ENCODE measurements around the gene OR1N2.
"Not testable (repeated sequence)": the region's sequence is repeated elsewhere in the genome, so short reads cannot be mapped to it uniquely, and the experiment has no call there.

The OR1N2 gene

DNA sequence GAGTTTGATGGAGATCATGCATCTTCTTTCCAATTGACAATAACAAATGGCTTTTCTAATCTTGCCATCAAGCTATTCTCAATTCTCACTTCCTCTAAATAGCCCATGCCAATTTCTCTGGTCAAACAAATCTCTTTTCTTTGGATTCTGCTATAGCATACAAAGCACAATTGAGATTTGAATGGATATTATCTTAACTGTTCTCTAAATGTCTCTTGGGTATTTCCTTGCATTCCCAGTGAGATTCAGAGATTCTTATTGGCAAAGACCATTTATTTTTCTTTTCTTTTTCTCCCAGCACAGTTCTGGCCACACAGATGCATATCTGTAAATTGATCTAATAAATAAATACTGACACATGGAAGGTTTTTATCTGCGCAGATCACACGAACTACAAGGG lies at the start of gene OR1N2:
TSS of gene OR1N2 (plus strand) at position 301 of the 400 bp plus-strand sequence. CDS start 100 bp downstream, outside the sequence.
- no peak for DNase-seq (ENCODE audit: low read depth)

- no peak for DNase-seq (ENCODE audit: low read depth)
Observed at GRCh38 chr9:122506964-122507363, 45.9 kb upstream of the OR1N2 start.

GRCh38 chr9:122510502-122510901 lies 42.4 kb upstream of the OR1N2 start, which contains the start of gene OR1J2:
Gene OR1J2 (plus strand): TSS chr9:122510802. CDS start chr9:122510802, 0 bp downstream.
- DNase-seq (ENCODE audit: low read depth), result no peak

DNA sequence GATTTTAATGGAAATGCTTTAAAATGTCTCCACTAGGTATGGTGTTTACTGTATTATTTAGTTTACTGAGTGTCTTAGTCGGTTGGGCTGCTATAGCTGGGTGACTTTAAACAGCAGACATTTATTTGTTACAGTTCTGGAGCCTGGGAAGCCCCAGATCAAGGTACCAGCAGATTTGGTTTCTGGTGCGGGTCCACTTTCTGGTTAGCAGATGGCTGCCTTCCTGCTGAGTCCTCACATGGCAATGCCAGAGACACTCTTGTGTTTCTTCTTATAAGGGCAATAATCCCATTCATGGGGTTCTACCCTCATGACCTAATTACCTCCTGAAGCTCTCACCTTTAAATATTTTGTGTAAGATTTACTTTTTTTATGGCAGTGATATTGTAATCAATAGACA lies 34.7 kb upstream of the OR1N2 start:
- no peak for DNase-seq (ENCODE audit: low read depth)

DNA sequence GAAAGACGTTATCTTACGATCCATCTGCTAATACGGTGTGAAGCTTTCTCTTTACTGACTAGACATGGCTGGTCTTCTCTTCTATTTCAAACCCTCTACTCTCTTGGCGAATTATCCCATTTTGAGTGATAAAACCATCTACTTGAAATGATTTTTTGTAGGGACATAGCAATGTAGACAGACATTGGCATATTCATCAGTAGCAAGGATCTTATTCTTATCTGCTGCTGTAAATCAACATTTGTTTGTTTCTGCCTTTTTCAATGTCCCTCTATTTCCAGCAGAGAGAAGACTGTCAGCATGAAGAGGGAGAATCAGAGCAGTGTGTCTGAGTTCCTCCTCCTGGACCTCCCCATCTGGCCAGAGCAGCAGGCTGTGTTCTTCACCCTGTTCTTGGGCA lies 34.1 kb upstream of the OR1N2 start, which contains the start of gene OR1J4:
TSS of gene OR1J4 (plus strand) at position 301 of the 400 bp plus-strand sequence. CDS start at position 301, 0 bp downstream.
- DNase-seq (ENCODE audit: low read depth), result no peak

DNA sequence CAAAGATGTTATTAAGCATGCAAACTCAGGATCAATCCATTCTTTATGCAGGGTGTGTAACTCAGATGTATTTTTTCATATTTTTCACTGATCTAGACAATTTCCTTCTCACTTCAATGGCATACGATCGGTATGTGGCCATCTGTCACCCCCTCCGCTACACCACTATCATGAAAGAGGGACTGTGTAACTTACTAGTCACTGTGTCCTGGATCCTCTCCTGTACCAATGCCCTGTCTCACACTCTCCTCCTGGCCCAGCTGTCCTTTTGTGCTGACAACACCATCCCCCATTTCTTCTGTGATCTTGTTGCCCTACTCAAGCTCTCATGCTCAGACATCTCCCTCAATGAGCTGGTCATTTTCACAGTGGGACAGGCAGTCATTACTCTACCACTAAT lies 33.5 kb upstream of the OR1N2 start:
- DNase-seq (ENCODE audit: low read depth), result no peak

DNA sequence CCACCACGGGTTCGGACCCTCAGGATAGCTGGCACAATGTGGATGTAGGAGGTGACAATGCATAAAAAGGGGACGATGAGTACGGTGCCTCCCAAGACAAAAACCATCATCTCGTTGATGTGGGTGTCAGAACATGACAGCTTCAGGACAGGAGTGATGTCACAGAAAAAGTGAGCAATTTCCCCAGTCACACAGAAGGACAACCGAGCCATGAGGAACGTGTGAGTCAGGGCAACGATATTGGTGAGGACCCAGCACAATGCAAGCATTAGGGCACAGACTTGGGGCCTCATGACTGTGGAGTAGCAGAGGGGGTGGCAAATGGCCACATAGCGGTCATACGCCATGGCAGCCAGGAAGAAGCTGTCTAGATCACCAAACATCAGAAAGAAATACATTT lies 26.3 kb upstream of the OR1N2 start:
- DNase-seq (ENCODE audit: low read depth), result no peak

DNA sequence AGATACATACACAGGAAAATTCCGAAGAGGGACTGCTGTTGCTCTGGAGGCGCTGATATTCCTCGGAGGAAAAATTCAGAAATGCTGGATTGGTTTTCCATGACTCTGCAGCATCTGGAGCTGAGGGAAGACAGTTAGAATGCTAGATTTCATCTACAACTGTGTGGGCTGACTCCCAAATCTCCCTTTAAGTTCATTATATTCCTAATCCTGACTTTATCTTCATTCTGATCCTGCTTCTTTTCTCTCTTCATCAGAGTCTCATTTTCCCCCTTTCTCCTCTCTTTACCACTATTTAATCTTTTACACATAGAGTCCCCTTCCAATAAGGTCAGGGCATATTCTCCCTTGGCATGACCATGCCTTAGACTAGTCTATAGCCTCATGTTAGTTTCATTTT lies 25.7 kb upstream of the OR1N2 start, which contains the start of gene OR1N1:
TSS of gene OR1N1 (minus strand) at position 101 of the 400 bp plus-strand sequence. CDS start at position 101, 0 bp downstream.
- DNase-seq (ENCODE audit: low read depth), result no peak

GRCh38 chr9:122531157-122531556 lies 21.8 kb upstream of the OR1N2 start:
- not testable (repeated sequence) for DNase-seq (ENCODE audit: low read depth)

DNA sequence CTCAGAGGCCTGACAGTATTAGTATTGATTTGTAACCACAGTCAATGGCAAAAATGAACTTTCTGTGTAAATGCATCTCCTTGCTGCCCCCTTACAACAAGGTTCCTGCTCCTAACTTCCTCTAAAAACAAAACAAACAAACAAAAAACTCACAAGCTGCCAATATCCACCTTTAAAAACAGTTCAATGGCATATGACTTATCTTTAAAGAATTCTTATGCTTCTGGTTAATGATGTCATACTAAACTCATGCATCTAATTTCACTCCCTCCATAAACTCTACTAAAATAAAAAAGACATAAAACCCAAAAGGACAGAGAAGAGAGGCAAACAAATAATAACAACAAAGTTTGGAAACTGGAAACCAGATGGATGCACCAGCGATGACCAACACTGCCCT lies 16.8 kb upstream of the OR1N2 start:
- DNase-seq (ENCODE audit: low read depth), result no peak

DNA sequence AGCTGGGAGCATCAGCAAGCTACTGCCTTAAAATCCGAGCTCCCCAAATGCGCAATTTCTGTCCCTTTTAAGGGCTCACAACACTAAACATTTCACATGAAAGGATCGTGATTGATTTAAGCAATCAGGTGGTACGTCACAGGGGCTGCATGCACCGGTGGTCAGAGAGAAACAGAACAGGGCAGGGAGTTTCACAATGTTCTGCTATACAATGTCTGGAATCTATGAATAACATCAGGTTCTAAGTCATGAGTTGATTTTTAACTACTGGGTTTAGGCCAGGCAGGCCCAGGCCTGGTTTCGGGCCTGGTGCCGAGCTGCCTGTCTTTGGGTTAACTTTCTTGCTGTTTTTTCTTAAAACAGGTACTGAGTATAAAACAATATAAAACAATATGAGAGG lies 15.8 kb upstream of the OR1N2 start:
- not testable (repeated sequence) for DNase-seq (ENCODE audit: low read depth)

DNA sequence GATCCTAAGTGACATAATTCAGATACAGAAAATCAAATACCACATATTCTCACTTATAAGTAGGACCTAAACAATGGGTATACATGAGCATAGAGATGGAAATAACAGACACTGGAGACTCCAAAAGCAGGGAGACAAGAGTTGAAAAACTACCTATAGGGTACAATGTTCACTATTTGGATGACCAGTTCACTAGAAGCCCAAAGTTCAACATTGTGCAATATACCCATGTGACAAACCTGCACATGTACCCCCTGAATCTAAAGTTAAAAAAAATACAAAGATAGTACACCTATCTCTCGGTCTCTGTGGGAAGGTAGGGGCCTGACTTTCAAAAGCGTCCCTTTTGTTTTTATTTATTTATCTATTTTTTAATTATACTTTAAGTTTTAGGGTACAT lies 14.2 kb upstream of the OR1N2 start:
- no peak for DNase-seq (ENCODE audit: low read depth)

GRCh38 chr9:122546196-122546595 lies 6.7 kb upstream of the OR1N2 start:
- DNase-seq (ENCODE audit: low read depth), result no peak

- DNase-seq (ENCODE audit: low read depth), result no peak
Observed at GRCh38 chr9:122551371-122551770, 1.5 kb upstream of the OR1N2 start.

DNA sequence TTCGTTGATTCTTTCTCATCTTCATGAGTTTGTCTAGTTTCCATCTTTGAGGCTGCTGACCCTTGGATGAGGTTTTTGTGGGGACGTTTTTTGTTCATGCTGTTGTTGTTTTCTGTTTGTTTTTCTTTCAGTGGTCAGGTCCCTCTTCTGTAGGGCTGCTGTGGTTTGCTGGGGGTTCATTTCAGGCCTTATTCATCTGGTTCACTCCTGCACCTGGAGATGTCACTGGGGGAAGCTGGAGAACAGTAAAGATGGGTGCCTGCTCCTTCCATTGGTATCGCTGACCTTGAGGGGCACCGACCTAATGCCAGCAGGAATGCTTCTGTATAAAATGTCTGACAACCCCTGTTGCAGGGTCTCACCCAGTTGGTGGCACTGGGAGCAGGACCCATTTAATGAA lies 8.5 kb downstream of the OR1N2 start:
- DNase-seq (ENCODE audit: low read depth), result no peak

GRCh38 chr9:122562134-122562760 lies 9.3 kb downstream of the OR1N2 start:
- no peak for DNase-seq (ENCODE audit: low read depth)

DNA sequence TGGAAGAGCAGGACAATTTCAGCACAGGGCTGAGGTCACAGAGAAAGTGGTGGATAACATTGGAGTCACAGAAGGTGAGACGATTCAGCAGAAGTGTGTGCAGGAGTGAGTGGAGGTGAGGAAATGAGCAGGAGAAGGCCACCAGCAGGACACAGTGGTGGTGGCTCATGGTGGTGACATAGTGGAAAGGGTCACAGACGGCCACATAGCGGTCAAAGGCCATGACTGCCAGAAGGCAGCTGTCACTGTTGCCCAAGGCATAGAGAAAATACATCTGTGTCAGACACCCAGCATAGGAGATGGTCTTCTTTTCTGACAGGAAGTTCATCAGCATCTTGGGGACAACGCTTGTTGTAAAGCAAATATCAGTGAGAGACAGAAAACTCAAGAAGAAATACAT lies 15.0 kb downstream of the OR1N2 start:
- DNase-seq (ENCODE audit: low read depth), result no peak

GRCh38 chr9:122572456-122572855 lies 19.5 kb downstream of the OR1N2 start:
- no peak for DNase-seq (ENCODE audit: low read depth)

- DNase-seq (ENCODE audit: low read depth), result no peak
Observed at GRCh38 chr9:122579874-122580273, 27.0 kb downstream of the OR1N2 start.

- DNase-seq (ENCODE audit: low read depth), result no peak
Observed at GRCh38 chr9:122580360-122580759, 27.4 kb downstream of the OR1N2 start.

DNA sequence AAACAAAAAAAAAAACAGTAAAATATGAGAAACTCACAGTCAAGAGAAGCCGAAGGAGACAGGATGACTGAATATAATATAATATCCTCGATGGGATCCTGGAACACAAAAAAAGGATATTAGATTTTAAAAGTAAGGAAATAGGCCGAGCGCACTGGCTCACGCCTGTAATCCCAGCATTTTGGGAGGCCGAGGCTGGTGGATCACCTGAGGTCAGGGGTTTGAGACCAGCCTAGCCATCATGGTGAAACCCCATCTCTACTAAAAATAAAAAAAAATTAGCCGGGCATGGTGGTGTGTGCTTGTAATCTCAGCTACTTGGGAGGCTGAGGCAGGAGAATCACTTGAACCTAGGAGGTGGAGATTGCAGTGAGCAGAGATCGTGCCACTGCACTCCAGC lies 30.4 kb downstream of the OR1N2 start, which contains the start of gene OR1L8:
TSS of gene OR1L8 (minus strand) at position 101 of the 400 bp plus-strand sequence. CDS start 14,907 bp downstream, outside the sequence.
- not testable (repeated sequence) for DNase-seq (ENCODE audit: low read depth)

Measured in activated T-cell treated with anti-CD3 and anti-CD28 coated beads for 1 hour (primary cell).